ENCODE data around the gene AP3B1. TPM values are rescaled to one million over a fixed set of nuclear protein-coding genes. Genes with fewer than 3 reads are reported as not detected.

AP3B1 gene
- total RNA-seq, 1 donor from 2014 or later = 40.0 TPM

DNA sequence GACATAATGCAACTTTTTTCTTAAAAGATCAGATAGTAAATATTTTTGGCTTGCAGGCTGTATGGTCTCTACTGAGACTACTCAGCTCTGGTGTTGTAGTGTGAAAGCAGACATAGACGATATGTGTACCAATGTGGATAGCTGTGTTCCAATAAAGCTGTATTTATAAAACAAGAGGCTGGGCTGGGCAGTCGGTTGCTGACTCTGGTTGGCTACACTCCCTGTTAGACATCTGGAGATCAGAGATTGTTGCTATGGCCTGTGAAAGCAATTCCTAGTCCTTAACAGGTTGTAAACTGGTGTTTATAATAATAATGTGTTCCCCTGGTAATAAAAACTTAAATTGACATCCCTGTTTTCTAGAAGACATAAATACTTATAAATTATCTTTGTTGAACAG, 41.5 kb upstream of the AP3B1 start:
- DNase-seq = no peak
- TF ChIP-seq, protein P1, sequence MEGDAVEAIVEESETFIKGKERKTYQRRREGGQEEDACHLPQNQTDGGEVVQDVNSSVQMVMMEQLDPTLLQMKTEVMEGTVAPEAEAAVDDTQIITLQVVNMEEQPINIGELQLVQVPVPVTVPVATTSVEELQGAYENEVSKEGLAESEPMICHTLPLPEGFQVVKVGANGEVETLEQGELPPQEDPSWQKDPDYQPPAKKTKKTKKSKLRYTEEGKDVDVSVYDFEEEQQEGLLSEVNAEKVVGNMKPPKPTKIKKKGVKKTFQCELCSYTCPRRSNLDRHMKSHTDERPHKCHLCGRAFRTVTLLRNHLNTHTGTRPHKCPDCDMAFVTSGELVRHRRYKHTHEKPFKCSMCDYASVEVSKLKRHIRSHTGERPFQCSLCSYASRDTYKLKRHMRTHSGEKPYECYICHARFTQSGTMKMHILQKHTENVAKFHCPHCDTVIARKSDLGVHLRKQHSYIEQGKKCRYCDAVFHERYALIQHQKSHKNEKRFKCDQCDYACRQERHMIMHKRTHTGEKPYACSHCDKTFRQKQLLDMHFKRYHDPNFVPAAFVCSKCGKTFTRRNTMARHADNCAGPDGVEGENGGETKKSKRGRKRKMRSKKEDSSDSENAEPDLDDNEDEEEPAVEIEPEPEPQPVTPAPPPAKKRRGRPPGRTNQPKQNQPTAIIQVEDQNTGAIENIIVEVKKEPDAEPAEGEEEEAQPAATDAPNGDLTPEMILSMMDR (IDR thresholded peaks at IDR 0.05) = no peak
- no peak overlapping the region for H3K4me3 ChIP-seq
- no peaks in the 10 kb centered on the region for H3K27me3 ChIP-seq (ENCODE audit: low read depth)
- no peak for ATAC-seq
- intact Hi-C loops (cut with DNase I) = no loop called here
- no peaks in the 10 kb centered on the region for H3K4me1 ChIP-seq
- no peaks in the 10 kb centered on the region for H3K9me3 ChIP-seq
- H3K36me3 ChIP-seq = no peaks in the 10 kb centered on the region
- no peak overlapping the region for H3K27ac ChIP-seq

DNA sequence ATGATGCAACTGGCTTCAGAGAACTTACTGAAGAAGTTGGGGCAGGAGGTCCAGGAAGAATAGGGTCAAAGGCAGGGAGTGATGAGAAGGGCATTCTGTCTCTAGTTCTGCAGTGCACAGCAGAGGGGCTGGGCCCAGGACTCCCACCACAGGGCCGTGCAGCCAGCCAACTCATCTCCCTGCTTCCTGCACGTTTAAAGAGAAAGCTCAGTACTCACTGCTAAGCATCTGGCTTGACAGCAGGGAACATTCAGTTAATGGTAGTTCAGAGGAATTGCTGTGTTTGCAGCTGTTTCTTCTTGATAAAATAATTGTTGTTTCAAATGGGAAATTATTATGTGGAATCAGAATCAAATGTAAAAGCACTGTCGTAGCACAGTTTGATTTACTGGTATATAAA, 40.3 kb upstream of the AP3B1 start:
- DNase-seq (no peak), ATAC-seq (no peak)
- Histone ChIP-seq H3K9me3 (no peaks in the 10 kb centered on the region), H3K36me3 (no peaks in the 10 kb centered on the region), H3K4me1 (no peaks in the 10 kb centered on the region), H3K27me3 (ENCODE audit: low read depth) (no peaks in the 10 kb centered on the region), H3K4me3 (no peak overlapping the region), H3K27ac (no peak overlapping the region)
- TF ChIP-seq, protein P1 (IDR thresholded peaks at IDR 0.05) = no peak
- intact Hi-C loops (cut with DNase I) = no loop called here

DNA sequence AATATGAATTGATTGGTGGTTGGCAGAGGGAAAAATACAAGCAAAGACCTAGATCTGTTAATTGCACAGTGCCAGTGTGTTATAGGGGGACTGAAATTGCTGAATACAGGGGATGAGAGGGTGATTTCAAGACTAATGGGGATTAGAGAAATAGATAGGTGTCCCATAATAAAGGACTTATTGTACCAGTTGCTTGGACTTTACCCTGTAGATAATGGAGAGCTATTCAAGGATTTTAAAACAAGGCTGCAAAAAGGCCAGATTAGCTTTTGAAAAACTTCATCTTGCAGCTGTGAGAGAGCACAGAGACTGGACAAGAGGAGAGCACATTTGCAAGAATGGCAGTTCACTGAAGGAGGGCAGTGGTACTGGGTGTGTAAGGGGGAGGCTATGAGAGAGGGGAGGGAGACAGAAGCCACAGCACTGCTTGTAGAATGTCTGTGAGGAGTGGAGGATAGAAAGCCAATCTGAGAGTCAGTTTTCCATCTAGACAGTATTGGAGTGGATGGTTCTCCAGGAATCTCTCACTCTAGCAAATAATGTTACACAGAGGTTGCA, 37.1 kb upstream of the AP3B1 start:
- ATAC-seq = no peak
- H3K36me3 ChIP-seq = no peaks in the 10 kb centered on the region
- TF ChIP-seq, protein P1 (IDR thresholded peaks at IDR 0.05) = no peak

GRCh38 chr5:78328585-78329173, 34.2 kb upstream of the AP3B1 start:
- DNase-seq (no peak), ATAC-seq (no peak)
- H3K4me3 ChIP-seq = no peak overlapping the region
- H3K36me3 ChIP-seq = no peaks in the 10 kb centered on the region
- intact Hi-C loops (cut with DNase I) = no loop called here
- no peaks in the 10 kb centered on the region for H3K9me3 ChIP-seq
- H3K4me1 ChIP-seq = no peaks in the 10 kb centered on the region
- no peaks in the 10 kb centered on the region for H3K27me3 ChIP-seq (ENCODE audit: low read depth)
- TF ChIP-seq, protein P1 (IDR thresholded peaks at IDR 0.05) = no peak
- H3K27ac ChIP-seq = no peak overlapping the region

More for the DNA sequence above, 37.1 kb upstream of the AP3B1 start:
- Histone ChIP-seq H3K9me3 (no peaks in the 10 kb centered on the region), H3K4me3 (no peak overlapping the region), H3K27ac (no peak overlapping the region), H3K27me3 (ENCODE audit: low read depth) (no peaks in the 10 kb centered on the region), H3K4me1 (no peaks in the 10 kb centered on the region)
- intact Hi-C loops (cut with DNase I) = no loop called here
- no peak for DNase-seq

DNA sequence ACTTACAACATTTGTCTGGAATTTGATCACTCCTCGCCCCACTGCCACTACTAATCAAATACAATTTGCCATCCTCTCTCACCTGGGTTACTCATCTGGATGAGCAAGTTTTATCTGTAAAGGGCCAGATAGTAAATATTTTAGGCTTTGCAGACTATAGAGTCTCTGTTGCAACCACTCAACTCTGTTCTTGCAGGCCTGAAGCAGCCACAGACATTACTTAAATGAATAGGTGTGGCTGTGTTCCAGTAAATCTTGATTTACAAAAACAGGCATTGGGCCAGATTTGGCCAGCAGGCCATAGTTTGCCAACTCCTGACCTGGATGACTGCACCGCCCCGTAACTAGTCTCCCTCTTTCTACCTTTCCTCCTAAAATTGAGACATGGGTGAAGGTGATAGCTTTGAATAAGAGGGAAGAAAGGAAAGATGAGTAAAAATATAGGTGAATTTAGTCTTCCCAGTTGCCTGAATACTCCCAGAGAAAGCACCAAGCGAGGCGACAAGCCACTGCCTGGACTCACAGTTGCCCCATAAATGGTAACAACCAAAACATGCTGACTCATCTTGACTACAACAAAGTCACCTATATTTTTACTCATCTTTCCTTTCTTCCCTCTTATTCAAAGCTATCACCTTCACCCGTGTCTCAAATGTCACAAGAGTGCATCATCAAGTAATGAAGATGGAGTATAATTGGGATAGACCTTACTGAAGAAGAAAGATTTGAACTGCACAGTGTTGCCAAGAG, 33.4 kb upstream of the AP3B1 start:
- Histone ChIP-seq H3K27me3 (ENCODE audit: low read depth) (no peaks in the 10 kb centered on the region), H3K4me1 (no peaks in the 10 kb centered on the region), H3K4me3 (no peak overlapping the region), H3K9me3 (no peaks in the 10 kb centered on the region), H3K36me3 (no peaks in the 10 kb centered on the region), H3K27ac (no peak overlapping the region)
- ATAC-seq (peak in 1 of 2 donors; percentile 21), DNase-seq (no peak)
- TF ChIP-seq, protein P1 (IDR thresholded peaks at IDR 0.05) = no peak
- intact Hi-C loops (cut with DNase I) = no loop called here

Measured in lower lobe of right lung (tissue), 2 donors.